ENCODE data around the gene SLC15A1.

The SLC15A1 gene

GRCh38 chr13:98796191-98796590 lies 43.7 kb upstream of the SLC15A1 start:
- no peak for TF ChIP-seq CTCF (IDR thresholded peaks at IDR 0.05; ENCODE audit: control extremely low read depth, extremely low read depth, low read depth, missing control alignments)
- ChIA-PET POLR2A (no interaction called here), CTCF (no interaction called here)
- no peak for DNase-seq (ENCODE audit: extremely low spot score)

GRCh38 chr13:98795220-98795619 lies 42.7 kb upstream of the SLC15A1 start:
- TF ChIP-seq CTCF (IDR thresholded peaks at IDR 0.05; ENCODE audit: control extremely low read depth, extremely low read depth, low read depth, missing control alignments), result no peak
- ChIA-PET CTCF (no interaction called here), POLR2A (no interaction called here)
- no peak for DNase-seq (ENCODE audit: extremely low spot score)

DNA sequence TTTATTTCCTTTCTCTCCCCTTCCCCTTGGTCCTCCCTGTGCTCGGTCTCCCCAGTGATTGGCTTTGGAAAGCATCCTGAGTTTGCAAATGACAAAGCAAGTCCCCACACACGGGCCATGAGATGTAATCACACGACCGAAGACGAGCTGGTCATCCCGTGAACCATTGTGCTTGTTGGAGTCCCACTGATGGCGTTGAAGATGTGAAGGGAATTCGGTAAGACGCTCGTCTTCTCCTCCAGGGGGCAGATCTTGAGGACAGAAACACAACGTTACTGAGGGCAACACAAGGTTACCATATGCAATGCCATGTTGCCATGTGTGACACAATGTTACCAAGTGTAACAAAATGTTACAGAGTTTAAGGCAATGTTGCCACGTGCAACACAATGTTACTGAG lies 42.0 kb upstream of the SLC15A1 start:
- CTCF ChIA-PET, result no interaction called here

DNA sequence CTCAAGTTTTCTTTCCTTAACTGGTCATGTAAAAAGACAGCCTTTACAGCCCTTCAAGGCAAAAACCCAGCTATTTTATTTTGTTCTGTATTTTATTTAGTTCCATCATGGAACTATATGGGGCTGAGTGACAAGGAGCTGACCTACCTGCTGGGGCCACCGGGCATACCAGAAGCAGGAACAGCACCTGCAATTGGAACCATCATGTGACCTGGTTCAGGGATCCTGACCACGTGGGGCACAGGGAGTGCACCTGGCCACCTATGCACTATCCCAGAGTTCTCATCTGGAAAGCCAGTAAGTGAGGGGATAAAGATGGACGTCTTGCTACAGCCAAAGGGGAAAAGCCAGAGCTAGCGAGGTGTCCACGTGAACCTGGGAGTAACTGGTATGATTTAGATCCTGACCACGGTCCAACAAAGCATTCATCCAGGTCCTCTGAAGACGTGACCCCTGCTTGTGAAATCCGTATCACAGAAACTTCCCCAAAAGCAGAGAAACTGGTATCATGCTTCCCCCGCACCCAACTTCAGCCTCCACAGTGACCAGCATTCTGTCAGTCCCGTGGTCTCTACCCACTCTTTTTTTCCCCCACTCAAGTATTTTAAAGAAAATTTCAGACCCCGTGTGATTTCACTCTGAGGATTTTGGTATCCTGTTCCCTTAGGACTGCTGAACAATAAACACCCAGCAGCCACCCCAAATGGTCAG lies 40.5 kb upstream of the SLC15A1 start:
- DNase-seq (ENCODE audit: extremely low spot score), result no peak

More for the DNA sequence above, 42.0 kb upstream of the SLC15A1 start:
- no peak for DNase-seq (ENCODE audit: extremely low spot score)
- no peak for TF ChIP-seq CTCF (IDR thresholded peaks at IDR 0.05; ENCODE audit: control extremely low read depth, extremely low read depth, low read depth, missing control alignments)
- POLR2A ChIA-PET, result no interaction called here

GRCh38 chr13:98792321-98792720 lies 39.8 kb upstream of the SLC15A1 start:
- POLR2A ChIA-PET, result no interaction called here
- no peak for TF ChIP-seq CTCF (IDR thresholded peaks at IDR 0.05; ENCODE audit: control extremely low read depth, extremely low read depth, low read depth, missing control alignments)
- CTCF ChIA-PET, result no interaction called here
- no peak for DNase-seq (ENCODE audit: extremely low spot score)

More for the DNA sequence above, 40.5 kb upstream of the SLC15A1 start:
- ChIA-PET CTCF (no interaction called here), POLR2A (no interaction called here)
- no peak for TF ChIP-seq CTCF (IDR thresholded peaks at IDR 0.05; ENCODE audit: control extremely low read depth, extremely low read depth, low read depth, missing control alignments)

GRCh38 chr13:98791611-98792010 lies 39.1 kb upstream of the SLC15A1 start:
- POLR2A ChIA-PET, result no interaction called here
- TF ChIP-seq CTCF (IDR thresholded peaks at IDR 0.05; ENCODE audit: control extremely low read depth, extremely low read depth, low read depth, missing control alignments), result no peak
- CTCF ChIA-PET, result no interaction called here
- DNase-seq (ENCODE audit: extremely low spot score), result no peak
